ENCODE results near the gene NUP62CL. TPM values are rescaled to one million over a fixed set of nuclear protein-coding genes. Genes with fewer than 3 reads are reported as not detected.
"Not testable (repeated sequence)": the region's sequence is repeated elsewhere in the genome, so short reads cannot be mapped to it uniquely, and the experiment has no call there.

NUP62CL gene
- total and polyA plus RNA-seq, 2 of the 13 experiments (the other 11 are each of a cell fraction or from before 2014, with no cell fraction given), result 4.2 to 5.8 TPM

DNA sequence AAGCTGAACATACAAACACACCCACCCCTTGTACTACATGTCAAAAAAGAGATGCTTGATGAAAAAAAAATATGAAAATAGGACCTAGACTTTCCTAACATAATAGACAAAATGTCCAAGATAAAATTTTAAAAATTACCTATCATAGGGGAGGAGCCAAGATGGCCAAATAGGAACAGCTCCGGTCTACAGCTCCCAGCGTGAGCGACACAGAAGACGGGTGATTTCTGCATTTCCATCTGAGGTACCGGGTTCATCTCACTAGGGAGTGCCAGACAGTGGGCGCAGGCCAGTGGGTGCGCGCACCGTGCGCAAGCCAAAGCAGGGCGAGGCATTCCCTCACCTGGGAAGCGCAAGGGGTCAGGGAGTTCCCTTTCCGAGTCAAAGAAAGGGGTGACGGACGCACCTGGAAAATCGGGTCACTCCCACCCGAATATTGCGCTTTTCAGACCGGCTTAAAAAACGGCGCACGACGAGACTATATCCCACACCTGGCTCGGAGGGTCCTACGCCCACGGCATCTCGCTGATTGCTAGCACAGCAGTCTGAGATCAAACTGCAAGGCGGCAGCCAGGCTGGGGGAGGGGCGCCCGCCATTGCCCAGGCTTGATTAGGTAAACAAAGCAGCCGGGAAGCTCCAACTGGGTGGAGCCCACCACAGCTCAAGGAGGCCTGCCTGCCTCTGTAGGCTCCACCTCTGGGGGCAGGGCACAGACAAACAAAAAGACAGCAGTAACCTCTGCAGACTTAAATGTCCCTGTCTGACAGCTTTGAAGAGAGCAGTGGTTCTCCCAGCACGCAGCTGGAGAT is 50.4 kb downstream of the NUP62CL start:
- H2AFZ ChIP-seq (ENCODE audit: low read length); in situ Hi-C loops (cut with HindIII; ENCODE audit: extremely low pct_ligation_motif_present, low pct_unique_long_range_greater_than_20kb); DNase-seq (ENCODE audit: low spot score); intact Hi-C loops (cut with micrococcal nuclease; ENCODE audit: unreplicated experiment); POLR2A ChIA-PET; FAIRE-seq; ATAC-seq; H3K36me3 ChIP-seq (replicated peaks in 1 of 2; ENCODE audit: control insufficient read depth in 1 of 2, insufficient read depth in 2 of 2, low read length in 2 of 2); H3K27ac ChIP-seq (ENCODE audit: extremely low read length, insufficient read depth, low read length); CTCF ChIA-PET (ENCODE audit: low intra/inter-chr PET ratio, low total read pairs); H3K4me1 ChIP-seq (ENCODE audit: insufficient read depth, low read length); H3K79me2 ChIP-seq (ENCODE audit: insufficient read depth, low read length); H3K4me2 ChIP-seq (ENCODE audit: low read depth, low read length); H3K9ac ChIP-seq (ENCODE audit: insufficient read depth, low read depth, low read length); BruUV-seq (replicated peaks); H3K27me3 ChIP-seq (ENCODE audit: control insufficient read depth in 1 of 2, insufficient read depth in 2 of 2, low read length in 2 of 2); H3K4me3 ChIP-seq (replicated peaks in 1 of 3; ENCODE audit: insufficient read depth in 1 of 3, low read depth in 2 of 3, low read length in 3 of 3); H3K9me3 ChIP-seq (ENCODE audit: low read length); H4K20me1 ChIP-seq (ENCODE audit: insufficient read depth, low read length): not testable (repeated sequence)
- 90% methylated on average over 8 of the region's 32 CpGs for WGBS (ENCODE audit: low lambda C conversion rate)

DNA sequence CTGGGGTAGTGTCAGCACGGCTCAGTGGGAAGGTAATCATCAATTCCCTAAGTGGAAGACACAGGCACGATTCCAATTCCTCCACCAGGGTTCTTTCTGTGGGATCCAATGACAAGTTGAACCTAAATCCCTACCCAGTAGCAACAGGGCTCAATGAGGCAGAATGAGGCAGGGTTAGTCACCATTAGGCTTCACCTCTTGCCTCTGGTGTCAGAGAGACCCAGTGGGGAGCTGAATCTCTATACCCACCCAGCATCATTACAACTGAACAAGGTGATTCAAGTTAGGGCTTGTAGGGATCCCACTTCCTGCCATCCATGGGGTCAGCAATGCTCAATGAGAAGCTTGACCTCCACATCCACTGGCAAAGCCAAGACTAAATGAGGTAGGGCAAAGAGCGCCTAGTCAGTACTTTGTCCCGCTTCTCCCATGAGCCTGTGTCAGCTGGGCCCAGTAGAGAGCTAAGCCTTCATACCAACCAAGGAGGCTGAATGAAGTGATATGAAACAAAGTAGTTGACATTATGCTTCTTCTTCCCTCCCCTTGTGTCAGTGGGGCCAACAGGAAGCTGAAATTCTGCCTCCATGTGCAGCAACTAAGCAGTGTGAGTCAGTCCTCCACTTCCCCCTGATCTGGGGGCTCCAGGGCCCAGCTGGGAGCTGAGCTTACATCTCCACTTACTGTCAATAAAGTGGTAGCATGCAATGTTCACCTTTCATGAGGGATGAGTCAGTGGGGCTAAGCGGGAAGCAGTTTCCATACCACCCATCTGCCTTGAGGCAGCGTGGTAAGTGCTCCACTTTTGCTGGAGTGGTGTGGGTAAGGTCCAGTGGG is 51.2 kb downstream of the NUP62CL start:
- Histone ChIP-seq H3K9ac (ENCODE audit: insufficient read depth, low read depth, low read length) (no peak overlapping the region), H3K79me2 (ENCODE audit: insufficient read depth, low read length) (no peaks in the 10 kb centered on the region), H3K36me3 (replicated peaks in 1 of 2; ENCODE audit: control insufficient read depth in 1 of 2, insufficient read depth in 2 of 2, low read length in 2 of 2) (no peaks in the 10 kb centered on the region), H3K27ac (ENCODE audit: extremely low read length, insufficient read depth, low read length) (no peak overlapping the region), H2AFZ (ENCODE audit: low read length) (no peak overlapping the region), H4K20me1 (ENCODE audit: insufficient read depth, low read length) (no peaks in the 10 kb centered on the region), H3K9me3 (ENCODE audit: low read length) (no peaks in the 10 kb centered on the region), H3K4me2 (ENCODE audit: low read depth, low read length) (no peak overlapping the region), H3K4me3 (replicated peaks in 1 of 3; ENCODE audit: insufficient read depth in 1 of 3, low read depth in 2 of 3, low read length in 3 of 3) (no peak overlapping the region), H3K4me1 (ENCODE audit: insufficient read depth, low read length) (no peaks in the 10 kb centered on the region), H3K27me3 (ENCODE audit: control insufficient read depth in 1 of 2, insufficient read depth in 2 of 2, low read length in 2 of 2) (no peaks in the 10 kb centered on the region)
- no peak for FAIRE-seq
- ChIA-PET CTCF (ENCODE audit: low intra/inter-chr PET ratio, low total read pairs) (no interaction called here), POLR2A (no interaction called here)
- in situ Hi-C loops (cut with HindIII; ENCODE audit: extremely low pct_ligation_motif_present, low pct_unique_long_range_greater_than_20kb) (no loop called here), intact Hi-C loops (cut with micrococcal nuclease; ENCODE audit: unreplicated experiment) (no loop called here)
- peak; percentile 18 for DNase-seq (ENCODE audit: low spot score)
- no TSS peak for BruUV-seq (replicated peaks)
- no peak for ATAC-seq
- WGBS (ENCODE audit: low lambda C conversion rate), result 83% methylated on average over 2 of the region's 6 CpGs
- TF ChIP-seq SRSF1 (optimal IDR thresholded peaks at IDR 0.05; ENCODE audit: low read depth, low read length) (no peak), ZNF567 (CRISPR knock-in tag; IDR thresholded peaks at IDR 0.05; ENCODE audit: borderline replicate concordance) (no peak), ZNF83 (CRISPR knock-in tag; IDR thresholded peaks at IDR 0.05; ENCODE audit: borderline replicate concordance) (no peak), CBX1 (IDR thresholded peaks at IDR 0.05; ENCODE audit: low read depth) (no peak), ZNF264 (CRISPR knock-in tag; IDR thresholded peaks at IDR 0.05) (no peak), FOSL2 (CRISPR knock-in tag; IDR thresholded peaks at IDR 0.05) (peak; percentile 23; the same call in 1 of the 2 replicates), NFE2L2 (IDR thresholded peaks at IDR 0.05; ENCODE audit: low read length) (no peak), NR2C2 (CRISPR knock-in tag; IDR thresholded peaks at IDR 0.05; ENCODE audit: borderline replicate concordance) (no peak)

All from HepG2 (cell line).